NB4 (cell line): ENCODE results near the gene ANP32A.

Experiments used
- DNase-seq: peaks from one replicate; pipeline ENCODE4 v3.0.0; 2010; ENCODE audit warnings: low read depth
- H3K4me3 ChIP-seq: one replicate; pipeline ENCODE4 v1.5.1; 2011; ENCODE audit warnings: mild to moderate bottlenecking, low read depth, low read length, moderate library complexity
- MYC ChIP-seq: IDR thresholded peaks from 2 replicates; pipeline ENCODE4 v1.6.1; 2011; ENCODE audit warnings: low read depth, low read length
- POLR2A ChIP-seq: IDR thresholded peaks from 2 replicates; pipeline ENCODE4 v1.6.1; 2011; ENCODE audit warnings: mild to moderate bottlenecking; ENCODE audit not compliant: insufficient read length; ENCODE audit errors: extremely low read depth
- TF ChIP-seq, protein P1 (sequence below): IDR thresholded peaks from one replicate; pipeline ENCODE4 v1.5.1; 2012; ENCODE audit warnings: low read depth, low read length
- TF ChIP-seq, protein P2 (sequence below): IDR thresholded peaks from 2 replicates; pipeline ENCODE4 v1.6.1; 2011; ENCODE audit warnings: low read depth, low read length

ANP32A gene

DNA sequence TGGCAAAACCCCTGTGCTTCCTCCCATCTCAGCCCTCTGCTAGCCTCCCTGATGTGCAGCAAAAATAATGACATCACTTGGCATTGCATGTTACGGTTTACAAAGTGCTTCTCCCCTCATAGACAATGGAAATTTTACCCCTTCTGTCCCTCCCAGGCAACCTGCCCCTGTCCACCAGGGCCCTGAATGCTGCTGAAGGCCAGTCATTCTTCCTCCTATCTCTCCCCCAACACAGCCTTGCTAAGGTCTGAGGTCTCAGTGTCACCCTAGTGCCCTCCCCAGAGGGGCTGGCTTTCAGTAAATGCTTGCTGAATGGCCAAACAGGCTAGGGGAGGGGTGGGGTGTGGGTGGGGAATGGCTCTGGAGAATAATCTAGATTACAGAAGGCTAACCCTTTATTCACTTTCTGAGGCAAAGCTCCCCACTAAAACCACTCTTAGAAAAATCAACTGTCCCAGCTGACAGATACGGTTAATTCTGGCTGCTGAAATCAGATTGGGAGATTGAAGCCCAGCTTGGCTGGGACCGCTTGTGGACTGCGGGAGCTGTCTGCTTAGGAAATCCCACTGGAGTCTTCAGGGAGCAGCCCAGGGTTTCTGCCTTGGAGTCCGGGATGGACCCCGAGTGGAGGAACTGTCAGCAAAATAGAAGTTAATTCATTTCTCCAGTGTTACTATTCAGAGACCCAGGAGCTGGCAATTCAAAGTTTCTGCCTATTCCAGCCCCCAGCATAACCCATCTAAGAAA lies 22.9 kb downstream of the ANP32A start:
- TF ChIP-seq POLR2A (no peak), MYC (no peak)
- TF ChIP-seq, protein P1, sequence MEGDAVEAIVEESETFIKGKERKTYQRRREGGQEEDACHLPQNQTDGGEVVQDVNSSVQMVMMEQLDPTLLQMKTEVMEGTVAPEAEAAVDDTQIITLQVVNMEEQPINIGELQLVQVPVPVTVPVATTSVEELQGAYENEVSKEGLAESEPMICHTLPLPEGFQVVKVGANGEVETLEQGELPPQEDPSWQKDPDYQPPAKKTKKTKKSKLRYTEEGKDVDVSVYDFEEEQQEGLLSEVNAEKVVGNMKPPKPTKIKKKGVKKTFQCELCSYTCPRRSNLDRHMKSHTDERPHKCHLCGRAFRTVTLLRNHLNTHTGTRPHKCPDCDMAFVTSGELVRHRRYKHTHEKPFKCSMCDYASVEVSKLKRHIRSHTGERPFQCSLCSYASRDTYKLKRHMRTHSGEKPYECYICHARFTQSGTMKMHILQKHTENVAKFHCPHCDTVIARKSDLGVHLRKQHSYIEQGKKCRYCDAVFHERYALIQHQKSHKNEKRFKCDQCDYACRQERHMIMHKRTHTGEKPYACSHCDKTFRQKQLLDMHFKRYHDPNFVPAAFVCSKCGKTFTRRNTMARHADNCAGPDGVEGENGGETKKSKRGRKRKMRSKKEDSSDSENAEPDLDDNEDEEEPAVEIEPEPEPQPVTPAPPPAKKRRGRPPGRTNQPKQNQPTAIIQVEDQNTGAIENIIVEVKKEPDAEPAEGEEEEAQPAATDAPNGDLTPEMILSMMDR: no peak
- TF ChIP-seq, protein P2, sequence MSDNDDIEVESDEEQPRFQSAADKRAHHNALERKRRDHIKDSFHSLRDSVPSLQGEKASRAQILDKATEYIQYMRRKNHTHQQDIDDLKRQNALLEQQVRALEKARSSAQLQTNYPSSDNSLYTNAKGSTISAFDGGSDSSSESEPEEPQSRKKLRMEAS: no peak

DNA sequence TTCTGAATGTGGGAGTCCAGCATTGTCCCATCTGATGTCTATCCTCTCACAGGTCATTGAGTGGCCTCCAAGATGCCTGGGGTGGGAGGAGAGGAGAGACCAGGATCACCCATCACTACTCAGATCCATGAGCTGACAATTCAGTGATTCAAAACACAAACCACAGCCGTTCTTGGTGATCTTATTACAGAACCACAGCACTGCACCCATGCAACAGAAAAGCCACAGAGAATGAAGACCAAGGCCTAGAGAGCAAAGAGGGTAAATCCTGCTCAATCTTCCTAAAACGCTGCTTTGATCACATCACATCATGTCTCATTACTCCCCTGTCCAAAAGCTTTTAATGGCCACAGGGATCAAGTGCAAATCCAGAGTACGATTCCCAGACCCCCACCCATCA lies 23.5 kb downstream of the ANP32A start:
- no peak overlapping the region for H3K4me3 ChIP-seq
- DNase-seq: no peak
- no peak for TF ChIP-seq POLR2A
- no peak for TF ChIP-seq MYC
- TF ChIP-seq, protein P1: no peak
- TF ChIP-seq, protein P2: no peak

More for the DNA sequence above, 22.9 kb downstream of the ANP32A start:
- no peak for DNase-seq
- no peak overlapping the region for H3K4me3 ChIP-seq

DNA sequence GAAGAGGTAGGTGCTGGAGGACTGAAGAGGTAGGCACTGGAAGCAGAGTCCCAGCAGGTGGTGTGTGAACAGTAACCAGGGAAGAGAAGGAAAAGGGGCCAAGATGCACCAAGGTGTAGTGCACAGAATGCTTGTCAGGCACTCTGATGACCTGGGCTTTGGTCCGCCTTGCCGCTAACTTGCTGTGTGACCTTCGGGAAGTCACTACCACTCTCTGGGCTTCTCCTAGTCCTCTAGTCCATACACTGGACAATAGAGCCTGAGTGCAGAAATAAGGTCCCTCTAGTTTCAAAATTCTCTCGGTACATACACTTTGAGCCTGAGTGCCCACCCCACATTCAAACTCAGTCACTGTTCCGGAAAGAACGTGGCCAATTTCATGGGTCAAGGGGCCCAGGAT lies 24.1 kb downstream of the ANP32A start:
- no peak for TF ChIP-seq MYC
- no peak for TF ChIP-seq POLR2A
- TF ChIP-seq, protein P2: no peak
- TF ChIP-seq, protein P1: no peak
- no peak for DNase-seq
- no peak overlapping the region for H3K4me3 ChIP-seq

DNA sequence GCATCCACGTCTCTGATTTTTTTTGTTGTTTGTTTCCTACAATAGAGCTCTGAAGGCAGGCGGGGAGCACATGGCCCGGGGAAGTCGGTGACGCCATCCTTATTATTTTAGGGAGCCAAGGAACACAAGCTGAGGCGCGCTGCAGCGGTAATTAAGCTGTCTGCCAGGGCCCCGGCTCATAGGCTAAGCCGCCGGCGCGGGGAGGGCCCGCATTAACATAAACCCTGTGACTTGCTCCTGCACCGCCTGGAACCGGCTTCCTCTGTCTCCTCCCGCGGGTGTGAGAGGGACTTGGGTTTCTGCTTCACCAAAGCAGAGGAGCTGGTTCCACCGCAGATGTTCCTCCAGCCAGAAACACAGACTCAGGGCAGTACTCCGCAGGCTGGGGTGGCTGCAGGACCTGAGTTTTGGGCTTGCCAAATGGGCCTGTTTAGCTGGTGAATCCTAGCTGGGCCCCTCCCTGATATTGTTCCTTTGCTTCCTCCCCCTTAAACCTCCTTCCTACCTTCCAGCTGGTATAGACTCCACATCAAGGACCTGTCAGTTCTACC lies 25.3 kb downstream of the ANP32A start:
- no peak overlapping the region for H3K4me3 ChIP-seq
- no peak for DNase-seq
- TF ChIP-seq, protein P2: no peak
- no peak for TF ChIP-seq MYC
- TF ChIP-seq, protein P1: no peak

DNA sequence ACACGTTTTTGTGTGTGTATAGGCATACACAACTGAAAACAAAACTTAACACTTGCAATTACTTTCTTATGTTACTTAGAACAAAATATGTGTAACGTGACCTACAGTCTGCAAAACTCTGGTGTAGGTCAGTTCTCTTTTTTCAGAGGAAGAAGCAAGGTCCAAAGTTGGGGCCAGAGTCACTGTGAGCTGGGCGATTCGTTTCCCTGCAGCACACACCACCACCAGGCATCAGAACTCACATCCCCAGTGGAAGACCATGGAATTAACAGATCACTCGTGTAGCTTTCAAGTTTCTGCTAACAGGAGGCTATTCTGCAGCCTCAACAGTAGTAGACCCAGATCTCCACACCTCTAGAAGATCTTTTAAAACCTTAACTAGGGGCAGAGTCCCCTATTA lies 25.8 kb downstream of the ANP32A start:
- no peak overlapping the region for H3K4me3 ChIP-seq
- TF ChIP-seq, protein P2: no peak
- TF ChIP-seq, protein P1: no peak
- TF ChIP-seq POLR2A: no peak
- TF ChIP-seq MYC: no peak
- DNase-seq: no peak
